Naive thymus-derived CD4-positive, alpha-beta T cell (primary cell): ENCODE results near the gene FOXN3. TPM values are rescaled to one million over a fixed set of nuclear protein-coding genes. Genes with fewer than 3 reads are reported as not detected.

Experiments used
- ATAC-seq: fragments of 150-1000 bp; cut with Tn5 transposase; 2 replicates; pipeline ENCODE4 v1.10.0; 2021; ENCODE audit warnings: mild to moderate bottlenecking, moderate library complexity
- CTCF ChIA-PET: fragments of 350-600 bp; sonication (Branson Sonifier 250); formaldehyde crosslinking; loops from one replicate; lab custom pipeline; 2021; ENCODE audit warnings: antibody characterized with exemption; lab: Charles Lee
- POLR2A ChIA-PET: fragments of 350-600 bp; sonication (Branson Sonifier 250); formaldehyde crosslinking; loops from one replicate; lab custom pipeline; 2021; ENCODE audit warnings: antibody characterized with exemption, inconsistent platforms; lab: Charles Lee
- DNase-seq, 9 donors: peaks; one replicate each; pipeline versions ENCODE4 v3.0.0 to v3.0.0-alpha.2; 2020 to 2022; ENCODE audit warnings: mixed read lengths in 1 of 9
- H3K27ac ChIP-seq: one replicate; pipeline ENCODE4 v1.7.0; 2013; ENCODE audit warnings: mild to moderate bottlenecking, low read depth, low read length, moderate library complexity
- H3K27me3 ChIP-seq, 2 donors: one replicate each; pipeline ENCODE4 v1.7.0; 2013; ENCODE audit warnings: low read length in 2 of 2, mild to moderate bottlenecking in 2 of 2, moderate library complexity in 2 of 2; ENCODE audit not compliant: control insufficient read depth in 2 of 2, insufficient read depth in 2 of 2
- H3K36me3 ChIP-seq, 3 experiments: 1 replicate in 2 of 3; 2 replicates in 1 of 3; pipeline ENCODE4 v1.7.0; 2013; ENCODE audit warnings: low read length in 3 of 3, mild to moderate bottlenecking in 3 of 3, moderate library complexity in 1 of 3; ENCODE audit not compliant: insufficient read depth in 3 of 3, control insufficient read depth in 2 of 3
- H3K4me1 ChIP-seq, 2 donors: one replicate each; pipeline ENCODE4 v1.7.0; 2013; ENCODE audit warnings: low read length in 2 of 2, mild to moderate bottlenecking in 2 of 2, moderate library complexity in 1 of 2; ENCODE audit not compliant: control insufficient read depth in 2 of 2, insufficient read depth in 2 of 2
- H3K4me3 ChIP-seq: 2 replicates; pipeline ENCODE4 v1.7.0; 2013; ENCODE audit warnings: mild to moderate bottlenecking, low read length
- H3K9me3 ChIP-seq, 3 experiments: 1 replicate in 2 of 3; 2 replicates in 1 of 3; pipeline ENCODE4 v1.7.0; 2013; ENCODE audit warnings: low read length in 3 of 3; ENCODE audit not compliant: control insufficient read depth in 2 of 3
- H3K27ac Mint-ChIP-seq, 9 donors: one replicate each; pipeline ENCODE4 v1.8.0; 2020 to 2022; ENCODE audit warnings: mixed read lengths in 9 of 9, mild to moderate bottlenecking in 8 of 9, moderate library complexity in 5 of 9, inconsistent platforms in 2 of 9
- H3K27me3 Mint-ChIP-seq, 5 donors: one replicate each; pipeline ENCODE4 v1.8.0; 2021 to 2022; ENCODE audit warnings: mixed read lengths in 5 of 5, mild to moderate bottlenecking in 1 of 5
- H3K36me3 Mint-ChIP-seq, 5 donors: one replicate each; pipeline ENCODE4 v1.8.0; 2020 to 2022; ENCODE audit warnings: mixed read lengths in 5 of 5, mild to moderate bottlenecking in 3 of 5, inconsistent platforms in 1 of 5
- H3K4me1 Mint-ChIP-seq, 7 donors: one replicate each; pipeline ENCODE4 v1.8.0; 2020 to 2022; ENCODE audit warnings: mixed read lengths in 7 of 7, mild to moderate bottlenecking in 3 of 7, inconsistent platforms in 1 of 7
- H3K4me3 Mint-ChIP-seq, 10 donors: one replicate each; pipeline ENCODE4 v1.8.0; 2020 to 2022; ENCODE audit warnings: mild to moderate bottlenecking in 10 of 10, mixed read lengths in 10 of 10, moderate library complexity in 6 of 10, inconsistent platforms in 2 of 10
- H3K9me3 Mint-ChIP-seq, 11 donors: one replicate each; pipeline ENCODE4 v1.8.0; 2020 to 2022; ENCODE audit warnings: mixed read lengths in 11 of 11, mild to moderate bottlenecking in 4 of 11, inconsistent platforms in 1 of 11, moderate library complexity in 1 of 11
- intact Hi-C, 2 donors: fragments of 100-400 bp; cut with micrococcal nuclease; formaldehyde crosslinking; loops; one replicate each; pipeline ENCODE4 v1.15.1; 2023
- polyA plus RNA-seq, 2 donors: library from polyadenylated mRNA; unstranded; fragments of 300-500 nt; fragmentation: Illumina TruSeq; gene quantifications; one replicate each; pipeline ENCODE4 v1.2.3, GENCODE V29; 2021
- total RNA-seq, 6 experiments: library from RNA in 5 of 6; stranded (reverse) in 5 of 6; gene quantifications; 1 replicate in 5 of 6; 2 replicates in 1 of 6; pipeline ENCODE4 v1.2.3 and lab custom pipeline; 2021 to 2026

FOXN3 gene
- total and polyA plus RNA-seq, 7 experiments from 2014 or later, result 103 to 192 (median 149) TPM

- POLR2A ChIA-PET, result no interaction called here
- Mint-ChIP-seq H3K27ac (no peak overlapping the region), H3K27me3 (peaks cover 0 to 5% (median 3%) of the 10 kb centered on the region in 5 donors)
Observed at GRCh38 chr14:89129570-89129969, 287.5 kb downstream of the FOXN3 start.

DNA sequence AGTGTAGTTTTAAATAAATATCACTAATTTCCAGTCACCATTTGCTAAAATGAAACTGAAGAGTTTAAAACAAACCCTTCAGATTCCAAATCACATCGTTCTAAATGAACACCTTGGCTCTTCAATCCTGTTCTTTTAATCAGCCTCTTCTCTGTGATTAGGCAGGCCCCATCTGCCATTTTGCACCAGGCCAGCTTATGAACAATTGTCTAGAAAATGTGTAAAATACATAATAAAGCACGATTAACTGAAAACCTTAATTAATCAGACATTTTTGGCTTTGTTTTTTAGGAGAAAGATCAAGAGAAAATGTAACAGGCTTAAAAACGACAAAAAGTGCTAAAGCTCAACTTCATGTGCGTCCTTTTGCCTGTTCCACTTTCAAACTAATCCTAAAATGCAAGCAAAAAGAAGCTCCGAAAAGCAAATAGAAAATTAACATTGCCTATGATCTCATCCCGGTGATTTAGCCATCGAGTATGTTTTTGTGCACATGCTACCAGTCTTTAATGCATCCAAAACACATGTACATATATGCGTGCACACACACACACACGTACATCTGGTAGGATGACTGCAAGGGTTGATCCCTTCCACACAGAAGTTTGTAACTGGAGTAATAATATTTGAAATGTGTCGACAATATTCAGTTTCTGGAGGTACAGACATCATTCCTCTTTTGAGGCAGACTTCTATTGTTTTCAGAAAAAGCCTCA is 288.6 kb downstream of the FOXN3 start:
- Histone ChIP-seq H3K4me3 (no peak overlapping the region), H3K4me1 (no peaks in the 10 kb centered on the region), H3K9me3 (no peaks in the 10 kb centered on the region), H3K27me3 (no peaks in the 10 kb centered on the region), H3K27ac (no peak overlapping the region), H3K36me3 (no peaks in the 10 kb centered on the region)
- no peak for DNase-seq
- H3K27me3 Mint-ChIP-seq, result peaks cover 0 to 7% (median 2%) of the 10 kb centered on the region in 5 donors
- peaks cover 0 to 1% (median 0%) of the 10 kb centered on the region in 11 donors for H3K9me3 Mint-ChIP-seq
- ATAC-seq, result no peak
- H3K4me1 Mint-ChIP-seq, result peaks cover 0 to 1% (median 0%) of the 10 kb centered on the region in 7 donors
- POLR2A ChIA-PET, result no interaction called here
- intact Hi-C loops, result no loop called here
- CTCF ChIA-PET, result no interaction called here
- H3K27ac Mint-ChIP-seq, result no peak overlapping the region
- no peaks in the 10 kb centered on the region for H3K36me3 Mint-ChIP-seq
- no peak overlapping the region for H3K4me3 Mint-ChIP-seq

More at GRCh38 chr14:89129570-89129969, 287.5 kb downstream of the FOXN3 start:
- CTCF ChIA-PET, result no interaction called here
- no peak overlapping the region for H3K27ac ChIP-seq
- peaks cover 0 to 5% (median 0%) of the 10 kb centered on the region in 11 donors for H3K9me3 Mint-ChIP-seq
- no peak for DNase-seq
- peaks cover 0 to 1% (median 0%) of the 10 kb centered on the region in 7 donors for H3K4me1 Mint-ChIP-seq
- no peaks in the 10 kb centered on the region for H3K36me3 ChIP-seq
- ATAC-seq, result no peak
- no peak overlapping the region for H3K4me3 ChIP-seq
- no peaks in the 10 kb centered on the region for H3K36me3 Mint-ChIP-seq
- H3K9me3 ChIP-seq, result no peaks in the 10 kb centered on the region
- H3K27me3 ChIP-seq, result no peaks in the 10 kb centered on the region
- no peak overlapping the region for H3K4me3 Mint-ChIP-seq
- no peaks in the 10 kb centered on the region for H3K4me1 ChIP-seq
- intact Hi-C loops, result no loop called here

- ChIA-PET CTCF (no interaction called here), POLR2A (no interaction called here)
- no peak for ATAC-seq
- no peaks in the 10 kb centered on the region for H3K27me3 ChIP-seq
- H3K9me3 ChIP-seq, result no peaks in the 10 kb centered on the region
- H3K4me1 ChIP-seq, result no peaks in the 10 kb centered on the region
- no peaks in the 10 kb centered on the region for H3K36me3 ChIP-seq
- H3K4me3 ChIP-seq, result no peak overlapping the region
- peaks cover 0 to 1% (median 0%) of the 10 kb centered on the region in 11 donors for H3K9me3 Mint-ChIP-seq
- H3K4me3 Mint-ChIP-seq, result no peak overlapping the region
- DNase-seq, result no peak
- H3K27ac ChIP-seq, result no peak overlapping the region
- H3K27me3 Mint-ChIP-seq, result peaks cover 0 to 16% (median 9%) of the 10 kb centered on the region in 5 donors
- H3K4me1 Mint-ChIP-seq, result peaks cover 0 to 1% (median 0%) of the 10 kb centered on the region in 7 donors
- H3K27ac Mint-ChIP-seq, result no peak overlapping the region
- no peaks in the 10 kb centered on the region for H3K36me3 Mint-ChIP-seq
- intact Hi-C loops, result no loop called here
Observed at GRCh38 chr14:89126461-89126860, 290.6 kb downstream of the FOXN3 start.

DNA sequence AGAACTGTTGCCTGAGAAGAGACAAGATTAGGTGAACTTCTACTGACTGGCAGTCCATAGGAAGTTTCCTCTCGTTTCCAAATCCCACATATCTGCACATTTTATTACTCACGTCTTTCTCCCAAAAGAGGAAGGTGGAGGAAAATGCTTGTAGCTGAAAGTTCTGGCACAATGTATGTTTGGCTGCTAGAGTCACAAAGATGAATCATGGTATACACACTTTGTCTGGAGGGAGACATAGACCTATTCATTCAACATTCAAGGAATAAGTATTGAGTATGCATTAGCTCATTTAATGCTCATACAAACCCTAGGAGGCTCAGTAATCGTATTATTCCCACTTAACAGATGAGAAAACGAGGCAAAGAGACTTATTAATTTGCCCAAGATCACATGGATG is 291.8 kb downstream of the FOXN3 start:
- intact Hi-C loops, result no loop called here
- H3K4me3 ChIP-seq, result no peak overlapping the region
- H3K27me3 ChIP-seq, result no peaks in the 10 kb centered on the region
- ChIA-PET CTCF (no interaction called here), POLR2A (no interaction called here)
- no peak for DNase-seq
- no peak for ATAC-seq
- Mint-ChIP-seq H3K36me3 (no peaks in the 10 kb centered on the region), H3K4me1 (peaks cover 0 to 1% (median 0%) of the 10 kb centered on the region in 7 donors), H3K27me3 (peaks cover 0 to 18% (median 10%) of the 10 kb centered on the region in 5 donors), H3K9me3 (peaks cover 0 to 3% (median 0%) of the 10 kb centered on the region in 11 donors), H3K27ac (no peak overlapping the region), H3K4me3 (no peak overlapping the region)
- H3K4me1 ChIP-seq, result no peaks in the 10 kb centered on the region
- no peaks in the 10 kb centered on the region for H3K9me3 ChIP-seq
- no peaks in the 10 kb centered on the region for H3K36me3 ChIP-seq
- no peak overlapping the region for H3K27ac ChIP-seq

- Histone ChIP-seq H3K4me3 (no peak overlapping the region), H3K27me3 (no peaks in the 10 kb centered on the region), H3K9me3 (no peaks in the 10 kb centered on the region), H3K27ac (no peak overlapping the region), H3K36me3 (no peaks in the 10 kb centered on the region), H3K4me1 (no peaks in the 10 kb centered on the region)
- POLR2A ChIA-PET, result no interaction called here
- no peak for ATAC-seq
- intact Hi-C loops, result no loop called here
- DNase-seq, result no peak
- CTCF ChIA-PET, result no interaction called here
- Mint-ChIP-seq H3K9me3 (peaks cover 0 to 15% (median 5%) of the 10 kb centered on the region in 11 donors), H3K4me1 (peaks cover 0 to 1% (median 0%) of the 10 kb centered on the region in 7 donors), H3K27ac (no peak overlapping the region), H3K36me3 (no peaks in the 10 kb centered on the region), H3K4me3 (no peak overlapping the region), H3K27me3 (peaks cover 0 to 18% (median 11%) of the 10 kb centered on the region in 5 donors)
Observed at GRCh38 chr14:89123851-89124250, 293.2 kb downstream of the FOXN3 start.

DNA sequence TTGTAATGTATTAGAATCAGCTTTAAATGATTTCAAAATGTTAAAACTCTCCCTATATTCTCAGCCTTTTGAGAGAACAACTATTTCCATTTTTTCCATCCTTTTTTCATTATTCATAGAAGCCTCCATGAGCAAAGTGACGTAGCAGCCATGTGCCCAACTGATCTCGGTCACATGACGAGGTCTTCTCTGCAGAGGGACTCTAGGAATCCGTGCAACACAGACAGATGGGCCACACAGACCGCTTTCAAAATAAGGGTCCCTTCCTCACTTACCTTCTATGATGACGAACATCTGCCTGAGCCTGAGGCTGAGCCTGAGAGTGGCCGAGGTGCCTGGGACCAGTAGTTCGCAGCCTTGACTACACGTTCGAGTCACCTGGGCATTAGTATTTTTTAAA is 293.8 kb downstream of the FOXN3 start:
- Mint-ChIP-seq H3K27ac (no peak overlapping the region), H3K27me3 (peaks cover 0 to 18% (median 11%) of the 10 kb centered on the region in 5 donors), H3K9me3 (peaks cover 0 to 19% (median 7%) of the 10 kb centered on the region in 11 donors), H3K4me3 (no peak overlapping the region), H3K36me3 (no peaks in the 10 kb centered on the region), H3K4me1 (peaks cover 0 to 1% (median 0%) of the 10 kb centered on the region in 7 donors)
- POLR2A ChIA-PET, result no interaction called here
- intact Hi-C loops, result no loop called here
- CTCF ChIA-PET, result no interaction called here
- no peaks in the 10 kb centered on the region for H3K9me3 ChIP-seq
- ATAC-seq (no peak), DNase-seq (no peak)
- no peaks in the 10 kb centered on the region for H3K27me3 ChIP-seq
- H3K4me3 ChIP-seq, result no peak overlapping the region
- no peaks in the 10 kb centered on the region for H3K4me1 ChIP-seq
- H3K27ac ChIP-seq, result no peak overlapping the region
- H3K36me3 ChIP-seq, result no peaks in the 10 kb centered on the region
